Measurements from ENCODE around the gene ESYT3.

- no peak for TF ChIP-seq POLR2A (IDR thresholded peaks at IDR 0.05)
- TF ChIP-seq CTCF (IDR thresholded peaks at IDR 0.05) = no peak
These were observed 45.2 kb upstream of the ESYT3 start for GRCh38 chr3:138389144-138389601.
